Cardiac fibroblast (primary cell): ENCODE results near the gene SPINK2.

ENCODE experiments used
- DNase-seq, 2 donors: peaks; one replicate each; pipeline versions ENCODE4 v3.0.0 to v3.0.0-alpha.2; 2010; ENCODE audit warnings: low read depth in 2 of 2
- H3K4me3 ChIP-seq, 2 donors: replicated peaks in 1 of 2; 1 replicate in 1 of 2; 2 replicates in 1 of 2; pipeline ENCODE4 v1.5.1; 2011; ENCODE audit warnings: low read depth in 2 of 2, low read length in 2 of 2, mild to moderate bottlenecking in 2 of 2, moderate library complexity in 1 of 2
- TF ChIP-seq, protein P1 (sequence below): IDR thresholded peaks from one replicate; pipeline ENCODE4 v1.5.1; 2011; ENCODE audit warnings: low read depth, mild to moderate bottlenecking, low read length, inconsistent platforms

SPINK2 gene

DNA sequence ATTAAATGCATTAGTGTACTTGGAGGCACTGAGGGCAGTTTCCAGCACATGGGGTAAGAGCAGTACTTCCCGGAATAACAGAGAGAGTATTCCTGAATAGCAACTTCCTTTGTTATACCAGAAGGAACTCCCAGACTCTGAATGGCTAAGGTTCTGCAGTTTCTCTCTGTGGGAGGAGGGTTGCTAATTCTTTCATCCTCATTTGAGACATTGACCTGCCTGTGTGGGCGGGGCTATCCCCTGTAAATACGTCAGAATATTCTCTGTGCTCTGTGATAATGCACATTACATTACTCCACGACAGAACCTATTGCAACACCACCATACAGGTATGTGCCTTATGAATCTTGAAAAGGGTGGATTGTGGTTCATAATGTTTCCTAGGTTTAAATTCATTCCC is 52.7 kb downstream of the SPINK2 start:
- DNase-seq = no peak
- TF ChIP-seq, protein P1, sequence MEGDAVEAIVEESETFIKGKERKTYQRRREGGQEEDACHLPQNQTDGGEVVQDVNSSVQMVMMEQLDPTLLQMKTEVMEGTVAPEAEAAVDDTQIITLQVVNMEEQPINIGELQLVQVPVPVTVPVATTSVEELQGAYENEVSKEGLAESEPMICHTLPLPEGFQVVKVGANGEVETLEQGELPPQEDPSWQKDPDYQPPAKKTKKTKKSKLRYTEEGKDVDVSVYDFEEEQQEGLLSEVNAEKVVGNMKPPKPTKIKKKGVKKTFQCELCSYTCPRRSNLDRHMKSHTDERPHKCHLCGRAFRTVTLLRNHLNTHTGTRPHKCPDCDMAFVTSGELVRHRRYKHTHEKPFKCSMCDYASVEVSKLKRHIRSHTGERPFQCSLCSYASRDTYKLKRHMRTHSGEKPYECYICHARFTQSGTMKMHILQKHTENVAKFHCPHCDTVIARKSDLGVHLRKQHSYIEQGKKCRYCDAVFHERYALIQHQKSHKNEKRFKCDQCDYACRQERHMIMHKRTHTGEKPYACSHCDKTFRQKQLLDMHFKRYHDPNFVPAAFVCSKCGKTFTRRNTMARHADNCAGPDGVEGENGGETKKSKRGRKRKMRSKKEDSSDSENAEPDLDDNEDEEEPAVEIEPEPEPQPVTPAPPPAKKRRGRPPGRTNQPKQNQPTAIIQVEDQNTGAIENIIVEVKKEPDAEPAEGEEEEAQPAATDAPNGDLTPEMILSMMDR = no peak
- no peak overlapping the region for H3K4me3 ChIP-seq

DNA sequence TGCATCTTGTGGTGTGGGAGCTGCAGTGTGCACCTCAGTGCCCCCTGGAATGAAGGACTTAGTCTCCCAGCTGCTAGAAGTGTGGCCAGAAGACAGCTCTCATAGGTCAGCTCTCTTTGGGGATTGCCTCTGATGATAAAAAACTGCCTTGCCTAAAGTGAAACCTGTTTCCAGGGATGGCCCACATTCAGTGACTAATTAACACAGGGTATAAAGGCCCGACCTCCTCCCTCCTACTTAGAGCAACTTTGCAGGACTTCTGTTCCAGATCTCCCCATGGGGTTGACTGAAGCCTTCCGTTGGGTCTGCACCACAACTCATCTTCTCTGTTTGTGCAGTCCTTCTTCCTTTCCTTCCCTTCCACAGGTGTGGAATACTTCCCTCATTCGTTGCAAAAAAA is 53.2 kb downstream of the SPINK2 start:
- TF ChIP-seq, protein P1 = no peak
- DNase-seq = no peak
- no peak overlapping the region for H3K4me3 ChIP-seq

DNA sequence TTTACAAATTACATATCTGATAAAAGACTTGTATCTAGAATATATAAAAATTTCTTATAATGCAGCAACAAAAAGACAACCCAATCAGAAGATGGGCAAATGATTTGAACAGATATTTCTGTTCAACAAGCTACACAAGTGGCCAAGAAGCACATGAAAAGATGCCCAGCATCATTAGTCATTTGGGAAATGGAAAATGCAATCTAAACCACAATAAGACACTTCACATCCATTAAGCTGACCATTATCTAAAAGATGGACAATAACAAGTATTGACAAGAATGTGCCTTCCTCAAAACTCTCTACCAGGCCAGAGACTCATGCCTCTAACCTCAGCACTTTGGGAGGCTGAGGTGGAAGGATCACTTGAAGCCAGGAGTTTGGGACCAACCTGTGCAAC is 53.9 kb downstream of the SPINK2 start:
- no peak for DNase-seq
- TF ChIP-seq, protein P1 = no peak
- H3K4me3 ChIP-seq = no peak overlapping the region

DNA sequence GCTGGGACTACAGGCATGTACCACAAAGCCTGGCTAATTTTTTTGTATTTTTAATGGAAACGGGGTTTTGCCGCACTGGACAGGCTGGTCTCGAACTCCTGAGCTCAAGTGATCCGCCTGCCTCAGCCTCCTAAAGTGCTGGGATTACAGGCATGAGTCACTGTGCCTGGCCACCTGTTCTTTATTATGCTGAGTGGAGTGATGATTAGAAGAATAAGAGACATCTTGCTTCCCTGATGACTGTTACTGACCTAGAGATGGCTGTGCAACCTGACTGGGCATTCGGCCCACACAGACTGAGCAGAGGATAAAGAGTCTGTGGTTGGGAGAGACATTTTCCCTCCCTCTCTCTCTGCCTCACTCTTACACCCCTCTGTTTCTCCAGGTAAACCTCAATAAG is 56.7 kb downstream of the SPINK2 start:
- TF ChIP-seq, protein P1 = no peak
- H3K4me3 ChIP-seq = no peak overlapping the region
- peak in 1 of 2 donors; percentile 18 for DNase-seq

DNA sequence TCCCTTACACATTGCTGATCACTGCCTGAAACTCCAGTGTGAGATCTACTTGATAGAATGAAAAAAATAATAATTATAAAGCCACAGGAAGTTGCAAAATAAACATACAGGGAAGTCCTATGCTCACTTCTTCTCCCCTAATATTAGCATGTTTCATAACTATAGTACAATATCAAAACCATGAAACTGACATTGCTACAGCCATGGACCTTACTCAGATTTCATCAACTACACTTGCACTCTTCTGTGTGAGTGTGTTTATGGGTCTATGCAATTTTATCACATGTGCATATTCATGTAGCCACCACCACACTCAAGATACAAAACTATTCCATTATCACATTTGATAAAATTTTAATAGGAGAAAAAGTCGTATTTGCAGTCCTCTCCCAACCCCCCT is 57.3 kb downstream of the SPINK2 start:
- TF ChIP-seq, protein P1 = no peak
- no peak for DNase-seq
- H3K4me3 ChIP-seq = no peak overlapping the region

- no peak overlapping the region for H3K4me3 ChIP-seq
- TF ChIP-seq, protein P1 = no peak
- no peak for DNase-seq
These were observed 58.8 kb downstream of the SPINK2 start for GRCh38 chr4:56762484-56763250.

DNA sequence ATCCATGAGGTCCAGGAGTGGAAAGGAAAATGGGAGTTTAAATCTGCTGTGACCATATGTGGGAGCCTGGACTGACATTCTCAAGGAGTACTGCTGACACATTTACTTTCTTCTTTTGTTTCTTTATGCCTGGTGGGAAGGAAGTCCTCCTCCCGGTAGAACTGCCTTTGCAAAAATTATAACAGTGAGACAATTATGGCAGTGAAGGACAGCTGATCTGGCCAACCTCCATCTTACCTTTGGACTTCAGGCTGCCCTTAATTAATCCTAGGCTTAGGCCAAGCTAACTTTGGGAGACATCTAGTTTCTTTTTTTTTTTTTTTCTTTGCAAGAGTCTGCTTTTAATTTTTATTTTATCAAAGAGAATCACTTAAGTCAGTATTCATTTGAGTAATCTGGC is 61.3 kb downstream of the SPINK2 start:
- TF ChIP-seq, protein P1 = no peak
- H3K4me3 ChIP-seq = no peak overlapping the region
- DNase-seq = no peak
